Measurements from ENCODE around the gene SORL1. TPM values are rescaled to one million over a fixed set of nuclear protein-coding genes. Genes with fewer than 3 reads are reported as not detected.

The SORL1 gene
- polyA plus RNA-seq, 1 donor from 2014 or later: 6.5 TPM

DNA sequence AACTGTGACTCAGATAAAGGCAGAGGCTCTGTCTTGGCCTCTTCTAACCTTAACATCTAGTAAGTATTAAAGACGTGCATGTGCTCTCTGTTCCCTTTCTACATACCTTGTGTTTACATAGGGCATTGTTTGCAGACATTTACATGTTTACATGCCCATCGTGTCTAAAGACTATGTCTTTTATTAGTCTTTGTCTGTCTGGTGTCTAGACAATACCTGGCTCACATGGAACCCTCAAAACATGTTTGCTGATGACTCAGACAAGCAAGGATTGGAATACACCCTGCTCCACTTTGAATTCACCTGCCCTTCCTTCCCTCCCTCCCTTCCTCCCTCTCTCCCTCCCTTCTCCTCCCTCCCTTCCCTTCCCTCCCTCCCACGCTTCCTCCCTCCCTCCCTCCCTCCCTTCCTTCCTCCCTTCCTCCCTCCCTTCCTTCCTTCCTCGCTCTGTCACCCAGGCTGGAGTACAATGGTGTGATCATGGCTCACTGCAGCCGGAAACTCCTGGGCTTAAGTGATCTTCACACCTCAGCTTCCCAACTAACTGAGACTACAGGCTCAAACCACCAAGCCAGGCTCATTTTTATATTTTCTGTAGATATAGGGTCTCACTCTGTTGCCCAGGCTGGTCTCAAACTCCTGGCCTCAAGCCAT, 24.4 kb downstream of the SORL1 start:
- Histone ChIP-seq H3K4me2 (ENCODE audit: low read length) (no peak overlapping the region), H3K4me3 (ENCODE audit: low read length) (no peak overlapping the region), H3K79me2 (replicated peaks; ENCODE audit: insufficient read depth, low read length) (no peaks in the 10 kb centered on the region), H3K9ac (ENCODE audit: low read length) (no peak overlapping the region), H3K36me3 (ENCODE audit: insufficient read depth, low read length) (no peaks in the 10 kb centered on the region), H3K9me3 (ENCODE audit: low read length) (no peaks in the 10 kb centered on the region), H3F3A (ENCODE audit: insufficient read depth, low read length, poor library complexity, severe bottlenecking) (no peaks in the 10 kb centered on the region), H3K27me3 (ENCODE audit: insufficient read depth, low read depth, low read length) (no peaks in the 10 kb centered on the region), H3K27ac (ENCODE audit: low read length) (no peak overlapping the region), H3K9me2 (ENCODE audit: insufficient read depth, low read length) (no peaks in the 10 kb centered on the region), H4K20me1 (ENCODE audit: insufficient read depth) (no peaks in the 10 kb centered on the region), H2AFZ (ENCODE audit: low read depth, low read length) (no peak overlapping the region)
- TF ChIP-seq, protein P1, sequence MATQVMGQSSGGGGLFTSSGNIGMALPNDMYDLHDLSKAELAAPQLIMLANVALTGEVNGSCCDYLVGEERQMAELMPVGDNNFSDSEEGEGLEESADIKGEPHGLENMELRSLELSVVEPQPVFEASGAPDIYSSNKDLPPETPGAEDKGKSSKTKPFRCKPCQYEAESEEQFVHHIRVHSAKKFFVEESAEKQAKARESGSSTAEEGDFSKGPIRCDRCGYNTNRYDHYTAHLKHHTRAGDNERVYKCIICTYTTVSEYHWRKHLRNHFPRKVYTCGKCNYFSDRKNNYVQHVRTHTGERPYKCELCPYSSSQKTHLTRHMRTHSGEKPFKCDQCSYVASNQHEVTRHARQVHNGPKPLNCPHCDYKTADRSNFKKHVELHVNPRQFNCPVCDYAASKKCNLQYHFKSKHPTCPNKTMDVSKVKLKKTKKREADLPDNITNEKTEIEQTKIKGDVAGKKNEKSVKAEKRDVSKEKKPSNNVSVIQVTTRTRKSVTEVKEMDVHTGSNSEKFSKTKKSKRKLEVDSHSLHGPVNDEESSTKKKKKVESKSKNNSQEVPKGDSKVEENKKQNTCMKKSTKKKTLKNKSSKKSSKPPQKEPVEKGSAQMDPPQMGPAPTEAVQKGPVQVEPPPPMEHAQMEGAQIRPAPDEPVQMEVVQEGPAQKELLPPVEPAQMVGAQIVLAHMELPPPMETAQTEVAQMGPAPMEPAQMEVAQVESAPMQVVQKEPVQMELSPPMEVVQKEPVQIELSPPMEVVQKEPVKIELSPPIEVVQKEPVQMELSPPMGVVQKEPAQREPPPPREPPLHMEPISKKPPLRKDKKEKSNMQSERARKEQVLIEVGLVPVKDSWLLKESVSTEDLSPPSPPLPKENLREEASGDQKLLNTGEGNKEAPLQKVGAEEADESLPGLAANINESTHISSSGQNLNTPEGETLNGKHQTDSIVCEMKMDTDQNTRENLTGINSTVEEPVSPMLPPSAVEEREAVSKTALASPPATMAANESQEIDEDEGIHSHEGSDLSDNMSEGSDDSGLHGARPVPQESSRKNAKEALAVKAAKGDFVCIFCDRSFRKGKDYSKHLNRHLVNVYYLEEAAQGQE (IDR thresholded peaks at IDR 0.05; ENCODE audit: borderline replicate concordance): no peak

DNA sequence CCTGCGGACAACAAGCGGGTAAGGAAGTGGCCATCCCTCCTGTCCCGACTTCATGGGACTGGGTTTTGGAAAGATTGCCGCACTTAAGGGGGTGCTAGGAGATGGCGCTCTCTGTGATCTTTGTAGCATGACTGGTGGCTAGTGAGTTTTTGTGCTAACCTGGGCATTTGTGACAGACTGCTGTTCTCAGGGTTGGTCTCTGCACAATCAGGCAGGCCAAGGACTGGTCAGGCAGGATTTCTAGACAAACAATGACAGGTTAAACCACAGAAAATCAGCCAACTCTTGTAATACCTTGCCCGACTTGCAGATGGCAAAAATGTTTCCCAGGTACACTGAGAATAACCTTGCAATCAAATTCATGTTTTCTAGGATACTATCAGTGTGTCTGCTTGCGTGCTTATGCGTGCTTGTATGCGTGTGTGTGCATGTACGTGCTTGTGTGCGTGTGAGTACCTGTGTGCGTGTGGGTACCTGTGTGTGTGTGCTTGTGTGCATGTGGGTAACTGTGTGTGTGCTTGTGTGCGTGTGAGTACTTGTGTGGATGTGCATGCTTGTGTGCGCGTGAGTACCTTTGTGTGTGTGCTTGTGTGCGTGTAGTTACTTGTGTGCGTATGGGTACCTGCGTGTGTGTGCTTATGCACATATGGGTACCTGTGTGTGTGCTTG, 26.2 kb downstream of the SORL1 start:
- H3K27ac ChIP-seq (ENCODE audit: low read length): no peak overlapping the region
- no peaks in the 10 kb centered on the region for H4K20me1 ChIP-seq (ENCODE audit: insufficient read depth)
- no peaks in the 10 kb centered on the region for H3F3A ChIP-seq (ENCODE audit: insufficient read depth, low read length, poor library complexity, severe bottlenecking)
- no peaks in the 10 kb centered on the region for H3K27me3 ChIP-seq (ENCODE audit: insufficient read depth, low read depth, low read length)
- H3K79me2 ChIP-seq (replicated peaks; ENCODE audit: insufficient read depth, low read length): no peaks in the 10 kb centered on the region
- H3K9me2 ChIP-seq (ENCODE audit: insufficient read depth, low read length): no peaks in the 10 kb centered on the region
- no peaks in the 10 kb centered on the region for H3K9me3 ChIP-seq (ENCODE audit: low read length)
- no peak overlapping the region for H3K4me3 ChIP-seq (ENCODE audit: low read length)
- no peak overlapping the region for H3K9ac ChIP-seq (ENCODE audit: low read length)
- H3K4me2 ChIP-seq (ENCODE audit: low read length): no peak overlapping the region
- no peak for TF ChIP-seq MXI1 (conservative IDR thresholded peaks at IDR 0.05; ENCODE audit: poor library complexity, severe bottlenecking)
- TF ChIP-seq EP300 (conservative IDR thresholded peaks at IDR 0.05; ENCODE audit: poor library complexity, severe bottlenecking): no peak
- H2AFZ ChIP-seq (ENCODE audit: low read depth, low read length): no peak overlapping the region
- no peaks in the 10 kb centered on the region for H3K36me3 ChIP-seq (ENCODE audit: insufficient read depth, low read length)

GRCh38 chr11:121478895-121479697, 27.0 kb downstream of the SORL1 start:
- TF ChIP-seq EP300 (conservative IDR thresholded peaks at IDR 0.05; ENCODE audit: poor library complexity, severe bottlenecking) (no peak), POLR2AphosphoS5 (IDR thresholded peaks at IDR 0.05) (no peak), MXI1 (conservative IDR thresholded peaks at IDR 0.05; ENCODE audit: poor library complexity, severe bottlenecking) (no peak), RAD21 (conservative IDR thresholded peaks at IDR 0.05) (no peak), EZH2 (IDR thresholded peaks at IDR 0.05; ENCODE audit: borderline replicate concordance, insufficient read depth, low read length, poor library complexity, severe bottlenecking) (no peak), TAF1 (IDR thresholded peaks at IDR 0.05; ENCODE audit: low read depth) (no peak), SMC3 (conservative IDR thresholded peaks at IDR 0.05; ENCODE audit: poor library complexity) (no peak), CTCF (IDR thresholded peaks at IDR 0.05; ENCODE audit: poor library complexity, severe bottlenecking) (no peak)
- TF ChIP-seq, protein P1 (IDR thresholded peaks at IDR 0.05; ENCODE audit: borderline replicate concordance): no peak
- no peak overlapping the region for H3K9ac ChIP-seq (ENCODE audit: low read length)
- H3K9me3 ChIP-seq (ENCODE audit: low read length): no peaks in the 10 kb centered on the region
- no peaks in the 10 kb centered on the region for H3K36me3 ChIP-seq (ENCODE audit: insufficient read depth, low read length)
- no peaks in the 10 kb centered on the region for H3K9me2 ChIP-seq (ENCODE audit: insufficient read depth, low read length)
- no peaks in the 10 kb centered on the region for H3K27me3 ChIP-seq (ENCODE audit: insufficient read depth, low read depth, low read length)
- no peak overlapping the region for H2AFZ ChIP-seq (ENCODE audit: low read depth, low read length)
- H3K4me3 ChIP-seq (ENCODE audit: low read length): no peak overlapping the region
- no peaks in the 10 kb centered on the region for H3F3A ChIP-seq (ENCODE audit: insufficient read depth, low read length, poor library complexity, severe bottlenecking)
- no peaks in the 10 kb centered on the region for H4K20me1 ChIP-seq (ENCODE audit: insufficient read depth)
- H3K79me2 ChIP-seq (replicated peaks; ENCODE audit: insufficient read depth, low read length): no peaks in the 10 kb centered on the region
- no peak overlapping the region for H3K4me2 ChIP-seq (ENCODE audit: low read length)
- H3K27ac ChIP-seq (ENCODE audit: low read length): no peak overlapping the region

Measured in neural cell (in vitro differentiated cells).